Type B pancreatic cell (in vitro differentiated cells): ENCODE results near the gene U2AF1L4. TPM values are rescaled to one million over a fixed set of nuclear protein-coding genes. Genes with fewer than 3 reads are reported as not detected.
A peak's percentile ranks its signal among the peaks of the same experiment; 100 is the strongest.

Experiments
- DNase-seq: peaks from one replicate; pipeline ENCODE4 v3.0.0; 2021; ENCODE audit warnings: mixed read lengths; ENCODE audit not compliant: unreplicated experiment; ENCODE audit errors: extremely low spot score
- H3K27ac Mint-ChIP-seq: 2 replicates; pipeline ENCODE4 v1.8.0; 2021; ENCODE audit warnings: mild to moderate bottlenecking, mixed read lengths
- H3K27me3 Mint-ChIP-seq: 2 replicates; pipeline ENCODE4 v1.8.0; 2021; ENCODE audit warnings: mixed read lengths
- H3K36me3 Mint-ChIP-seq: 2 replicates; pipeline ENCODE4 v1.8.0; 2021; ENCODE audit warnings: mixed read lengths
- H3K4me1 Mint-ChIP-seq: one replicate; pipeline ENCODE4 v1.8.0; 2021; ENCODE audit warnings: mixed read lengths; ENCODE audit not compliant: unreplicated experiment
- H3K4me3 Mint-ChIP-seq: 2 replicates; pipeline ENCODE4 v1.8.0; 2021; ENCODE audit warnings: mild to moderate bottlenecking, mixed read lengths
- H3K9me3 Mint-ChIP-seq: 2 replicates; pipeline ENCODE4 v1.8.0; 2021; ENCODE audit warnings: mixed read lengths
- CTCF ChIP-seq: fragments of 200-600 bp; sonication (generic); conservative IDR thresholded peaks from 2 replicates; pipeline ENCODE4 v1.5.0; 2021; ENCODE audit warnings: antibody characterized with exemption, mild to moderate bottlenecking
- total RNA-seq: library from RNA; stranded (reverse); gene quantifications from 2 replicates; pipeline ENCODE4 v1.2.1, GENCODE V29; 2021; ENCODE audit warnings: low replicate concordance

The U2AF1L4 gene
- total RNA-seq, 1 donor from 2014 or later = 25.4 TPM

- no peaks in the 10 kb centered on the region for H3K27me3 Mint-ChIP-seq
- H3K4me3 Mint-ChIP-seq = no peak overlapping the region
- H3K27ac Mint-ChIP-seq = no peak overlapping the region
- H3K9me3 Mint-ChIP-seq = no peaks in the 10 kb centered on the region
- DNase-seq = no peak
- no peak for TF ChIP-seq CTCF
- peaks cover 5% of the 10 kb centered on the region for H3K4me1 Mint-ChIP-seq
- peaks cover 14% of the 10 kb centered on the region for H3K36me3 Mint-ChIP-seq
These were observed 12.6 kb downstream of the U2AF1L4 start for GRCh38 chr19:35732540-35733179.

GRCh38 chr19:35731779-35732405 is 13.3 kb downstream of the U2AF1L4 start:
- H3K27ac Mint-ChIP-seq = peak overlapping the region; percentile 85
- no peaks in the 10 kb centered on the region for H3K9me3 Mint-ChIP-seq
- H3K27me3 Mint-ChIP-seq = no peaks in the 10 kb centered on the region
- DNase-seq = no peak
- H3K36me3 Mint-ChIP-seq = peaks cover 14% of the 10 kb centered on the region
- H3K4me3 Mint-ChIP-seq = no peak overlapping the region
- TF ChIP-seq CTCF = no peak
- peaks cover 5% of the 10 kb centered on the region for H3K4me1 Mint-ChIP-seq

GRCh38 chr19:35731353-35731752 is 13.9 kb downstream of the U2AF1L4 start:
- peak overlapping the region; percentile 85 for H3K27ac Mint-ChIP-seq
- DNase-seq = no peak
- no peak for TF ChIP-seq CTCF
- H3K9me3 Mint-ChIP-seq = no peaks in the 10 kb centered on the region
- H3K4me1 Mint-ChIP-seq = peaks cover 5% of the 10 kb centered on the region
- peaks cover 14% of the 10 kb centered on the region for H3K36me3 Mint-ChIP-seq
- H3K27me3 Mint-ChIP-seq = no peaks in the 10 kb centered on the region
- peak overlapping the region; percentile 34 for H3K4me3 Mint-ChIP-seq

- DNase-seq = no peak
- TF ChIP-seq CTCF = no peak
- H3K27me3 Mint-ChIP-seq = no peaks in the 10 kb centered on the region
- H3K27ac Mint-ChIP-seq = peak overlapping the region; percentile 56
- peaks cover 5% of the 10 kb centered on the region for H3K4me1 Mint-ChIP-seq
- H3K4me3 Mint-ChIP-seq = no peak overlapping the region
- no peaks in the 10 kb centered on the region for H3K9me3 Mint-ChIP-seq
- peaks cover 14% of the 10 kb centered on the region for H3K36me3 Mint-ChIP-seq
These were observed 14.9 kb downstream of the U2AF1L4 start for GRCh38 chr19:35730326-35730725.

GRCh38 chr19:35729763-35730162 is 15.5 kb downstream of the U2AF1L4 start:
- no peak for DNase-seq
- Mint-ChIP-seq H3K27ac (peak overlapping the region; percentile 56), H3K36me3 (peaks cover 14% of the 10 kb centered on the region), H3K27me3 (no peaks in the 10 kb centered on the region), H3K4me3 (no peak overlapping the region), H3K9me3 (no peaks in the 10 kb centered on the region), H3K4me1 (peaks cover 5% of the 10 kb centered on the region)
- no peak for TF ChIP-seq CTCF
